Measurements from ENCODE around the gene TRNT1.

The TRNT1 gene

DNA sequence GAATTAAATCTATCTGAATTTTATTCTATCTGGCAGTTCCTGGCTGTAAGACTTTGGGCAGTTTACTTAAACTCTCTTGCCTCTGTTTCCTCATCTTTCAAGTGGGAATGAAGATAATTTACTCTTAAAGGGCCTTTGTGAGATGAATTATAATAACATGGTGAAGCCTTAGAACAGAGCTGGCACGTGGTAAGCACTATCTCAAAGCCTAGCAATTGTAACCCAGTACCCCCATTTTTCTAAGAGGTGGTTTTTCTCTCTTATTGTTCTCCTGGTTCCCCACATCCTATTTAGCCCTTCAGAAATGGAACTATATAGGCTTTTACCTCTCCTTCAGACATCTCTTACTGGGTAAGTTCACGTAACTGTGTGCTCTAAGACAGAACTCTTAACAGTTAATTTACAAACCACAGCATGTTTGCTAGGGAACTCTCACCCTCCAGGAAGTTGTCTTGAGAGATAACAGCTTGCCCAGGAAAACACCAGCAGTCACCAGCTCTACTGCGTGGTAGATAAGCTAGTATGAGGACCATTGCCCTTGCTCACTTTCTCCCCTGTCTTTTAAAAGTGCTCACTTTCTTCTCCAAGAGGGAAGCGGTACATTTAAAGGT is 65.0 kb downstream of the TRNT1 start:
- no peak for TF ChIP-seq ZBTB7A (IDR thresholded peaks at IDR 0.05; ENCODE audit: low read depth)
- TF ChIP-seq EGR1 (IDR thresholded peaks at IDR 0.05): no peak
- TF ChIP-seq, protein P1, sequence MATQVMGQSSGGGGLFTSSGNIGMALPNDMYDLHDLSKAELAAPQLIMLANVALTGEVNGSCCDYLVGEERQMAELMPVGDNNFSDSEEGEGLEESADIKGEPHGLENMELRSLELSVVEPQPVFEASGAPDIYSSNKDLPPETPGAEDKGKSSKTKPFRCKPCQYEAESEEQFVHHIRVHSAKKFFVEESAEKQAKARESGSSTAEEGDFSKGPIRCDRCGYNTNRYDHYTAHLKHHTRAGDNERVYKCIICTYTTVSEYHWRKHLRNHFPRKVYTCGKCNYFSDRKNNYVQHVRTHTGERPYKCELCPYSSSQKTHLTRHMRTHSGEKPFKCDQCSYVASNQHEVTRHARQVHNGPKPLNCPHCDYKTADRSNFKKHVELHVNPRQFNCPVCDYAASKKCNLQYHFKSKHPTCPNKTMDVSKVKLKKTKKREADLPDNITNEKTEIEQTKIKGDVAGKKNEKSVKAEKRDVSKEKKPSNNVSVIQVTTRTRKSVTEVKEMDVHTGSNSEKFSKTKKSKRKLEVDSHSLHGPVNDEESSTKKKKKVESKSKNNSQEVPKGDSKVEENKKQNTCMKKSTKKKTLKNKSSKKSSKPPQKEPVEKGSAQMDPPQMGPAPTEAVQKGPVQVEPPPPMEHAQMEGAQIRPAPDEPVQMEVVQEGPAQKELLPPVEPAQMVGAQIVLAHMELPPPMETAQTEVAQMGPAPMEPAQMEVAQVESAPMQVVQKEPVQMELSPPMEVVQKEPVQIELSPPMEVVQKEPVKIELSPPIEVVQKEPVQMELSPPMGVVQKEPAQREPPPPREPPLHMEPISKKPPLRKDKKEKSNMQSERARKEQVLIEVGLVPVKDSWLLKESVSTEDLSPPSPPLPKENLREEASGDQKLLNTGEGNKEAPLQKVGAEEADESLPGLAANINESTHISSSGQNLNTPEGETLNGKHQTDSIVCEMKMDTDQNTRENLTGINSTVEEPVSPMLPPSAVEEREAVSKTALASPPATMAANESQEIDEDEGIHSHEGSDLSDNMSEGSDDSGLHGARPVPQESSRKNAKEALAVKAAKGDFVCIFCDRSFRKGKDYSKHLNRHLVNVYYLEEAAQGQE (IDR thresholded peaks at IDR 0.05; ENCODE audit: low read depth): no peak
- TF ChIP-seq CREB1 (IDR thresholded peaks at IDR 0.05; ENCODE audit: low read depth): no peak
- TF ChIP-seq CEBPB (IDR thresholded peaks at IDR 0.05): no peak
- no peak for TF ChIP-seq TCF12 (IDR thresholded peaks at IDR 0.05; ENCODE audit: low read depth)
- TF ChIP-seq, protein P2, sequence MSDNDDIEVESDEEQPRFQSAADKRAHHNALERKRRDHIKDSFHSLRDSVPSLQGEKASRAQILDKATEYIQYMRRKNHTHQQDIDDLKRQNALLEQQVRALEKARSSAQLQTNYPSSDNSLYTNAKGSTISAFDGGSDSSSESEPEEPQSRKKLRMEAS (IDR thresholded peaks at IDR 0.05): no peak
- TF ChIP-seq NFIC (IDR thresholded peaks at IDR 0.05): no peak
- TF ChIP-seq RAD21 (IDR thresholded peaks at IDR 0.05; ENCODE audit: low read depth): no peak
- TF ChIP-seq EP300 (IDR thresholded peaks at IDR 0.05; ENCODE audit: borderline replicate concordance): no peak
- no peak for TF ChIP-seq TEAD4 (IDR thresholded peaks at IDR 0.05)
- TF ChIP-seq, protein P3, sequence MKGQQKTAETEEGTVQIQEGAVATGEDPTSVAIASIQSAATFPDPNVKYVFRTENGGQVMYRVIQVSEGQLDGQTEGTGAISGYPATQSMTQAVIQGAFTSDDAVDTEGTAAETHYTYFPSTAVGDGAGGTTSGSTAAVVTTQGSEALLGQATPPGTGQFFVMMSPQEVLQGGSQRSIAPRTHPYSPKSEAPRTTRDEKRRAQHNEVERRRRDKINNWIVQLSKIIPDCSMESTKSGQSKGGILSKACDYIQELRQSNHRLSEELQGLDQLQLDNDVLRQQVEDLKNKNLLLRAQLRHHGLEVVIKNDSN (IDR thresholded peaks at IDR 0.05): no peak
- no peak for TF ChIP-seq FOXM1 (IDR thresholded peaks at IDR 0.05; ENCODE audit: borderline replicate concordance, low read depth)
- no peak for TF ChIP-seq YY1 (IDR thresholded peaks at IDR 0.05; ENCODE audit: low read depth)
- TF ChIP-seq TAF1 (IDR thresholded peaks at IDR 0.05; ENCODE audit: low read depth): no peak

DNA sequence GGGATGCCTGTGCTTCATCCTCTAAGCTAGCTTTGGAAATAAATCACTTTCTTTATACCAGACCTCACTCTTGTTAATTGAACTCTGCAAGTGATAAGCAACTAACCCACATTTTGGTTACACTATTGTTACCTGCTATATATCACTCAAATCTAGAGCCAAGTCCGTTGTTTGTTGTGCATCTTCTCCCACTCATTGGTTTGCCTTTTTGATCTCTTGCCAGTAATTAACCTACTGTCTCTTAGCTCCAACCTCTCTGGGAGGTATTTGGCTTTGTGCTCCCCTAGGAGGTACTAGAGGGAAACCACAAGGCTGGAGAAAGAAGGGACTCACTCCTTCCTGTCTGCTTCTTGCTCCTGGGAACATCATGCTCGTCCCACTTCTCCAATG is 65.5 kb downstream of the TRNT1 start:
- TF ChIP-seq YY1 (IDR thresholded peaks at IDR 0.05; ENCODE audit: low read depth) (no peak), FOXM1 (IDR thresholded peaks at IDR 0.05; ENCODE audit: borderline replicate concordance, low read depth) (no peak), TCF12 (IDR thresholded peaks at IDR 0.05; ENCODE audit: low read depth) (no peak), TAF1 (IDR thresholded peaks at IDR 0.05; ENCODE audit: low read depth) (no peak), ZBTB7A (IDR thresholded peaks at IDR 0.05; ENCODE audit: low read depth) (no peak), CEBPB (IDR thresholded peaks at IDR 0.05) (no peak), NFIC (IDR thresholded peaks at IDR 0.05) (no peak), EP300 (IDR thresholded peaks at IDR 0.05; ENCODE audit: borderline replicate concordance) (no peak), CREB1 (IDR thresholded peaks at IDR 0.05; ENCODE audit: low read depth) (no peak), EGR1 (IDR thresholded peaks at IDR 0.05) (no peak), TEAD4 (IDR thresholded peaks at IDR 0.05) (no peak), RAD21 (IDR thresholded peaks at IDR 0.05; ENCODE audit: low read depth) (no peak)
- TF ChIP-seq, protein P3 (IDR thresholded peaks at IDR 0.05): no peak
- TF ChIP-seq, protein P1 (IDR thresholded peaks at IDR 0.05; ENCODE audit: low read depth): no peak
- TF ChIP-seq, protein P2 (IDR thresholded peaks at IDR 0.05): no peak

DNA sequence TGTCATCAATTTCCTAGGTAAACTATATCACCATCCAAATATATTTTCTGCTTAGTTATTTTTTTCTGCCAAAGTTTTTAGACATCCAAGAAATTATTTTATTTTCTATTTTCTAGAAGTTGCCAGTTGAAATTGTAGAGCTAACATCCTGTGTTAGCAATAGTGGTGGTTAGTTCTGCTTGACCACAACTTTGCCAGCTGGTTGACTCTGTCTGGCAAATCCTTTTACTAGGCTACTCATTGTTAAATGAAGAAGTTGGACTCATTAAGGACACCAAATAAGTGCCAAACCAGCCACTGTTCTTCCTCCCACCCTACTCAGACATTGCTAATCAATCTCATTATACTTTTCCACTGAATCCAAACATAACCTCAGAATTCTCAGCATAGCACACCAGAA is 68.1 kb downstream of the TRNT1 start:
- TF ChIP-seq CEBPB (IDR thresholded peaks at IDR 0.05) (no peak), YY1 (IDR thresholded peaks at IDR 0.05; ENCODE audit: low read depth) (no peak), RAD21 (IDR thresholded peaks at IDR 0.05; ENCODE audit: low read depth) (no peak), FOXM1 (IDR thresholded peaks at IDR 0.05; ENCODE audit: borderline replicate concordance, low read depth) (no peak), CREB1 (IDR thresholded peaks at IDR 0.05; ENCODE audit: low read depth) (no peak), TAF1 (IDR thresholded peaks at IDR 0.05; ENCODE audit: low read depth) (no peak), EGR1 (IDR thresholded peaks at IDR 0.05) (no peak), TEAD4 (IDR thresholded peaks at IDR 0.05) (no peak), ZBTB7A (IDR thresholded peaks at IDR 0.05; ENCODE audit: low read depth) (no peak)
- TF ChIP-seq, protein P1 (IDR thresholded peaks at IDR 0.05; ENCODE audit: low read depth): no peak
- TF ChIP-seq, protein P2 (IDR thresholded peaks at IDR 0.05): no peak
- TF ChIP-seq, protein P3 (IDR thresholded peaks at IDR 0.05): no peak

Data from Ishikawa (cell line).